GM21423 (cell line): ENCODE data around the gene GOLIM4.
"Not testable (repeated sequence)": the region's sequence is repeated elsewhere in the genome, so short reads cannot be mapped to it uniquely, and the experiment has no call there.

Experiments
- ATAC-seq: cut with Tn5 transposase; IDR thresholded peaks from one replicate; pipeline ENCODE4 v1.9.1; 2021; ENCODE audit warnings: mild to moderate bottlenecking, moderate library complexity; ENCODE audit not compliant: unreplicated experiment

GOLIM4 gene

DNA sequence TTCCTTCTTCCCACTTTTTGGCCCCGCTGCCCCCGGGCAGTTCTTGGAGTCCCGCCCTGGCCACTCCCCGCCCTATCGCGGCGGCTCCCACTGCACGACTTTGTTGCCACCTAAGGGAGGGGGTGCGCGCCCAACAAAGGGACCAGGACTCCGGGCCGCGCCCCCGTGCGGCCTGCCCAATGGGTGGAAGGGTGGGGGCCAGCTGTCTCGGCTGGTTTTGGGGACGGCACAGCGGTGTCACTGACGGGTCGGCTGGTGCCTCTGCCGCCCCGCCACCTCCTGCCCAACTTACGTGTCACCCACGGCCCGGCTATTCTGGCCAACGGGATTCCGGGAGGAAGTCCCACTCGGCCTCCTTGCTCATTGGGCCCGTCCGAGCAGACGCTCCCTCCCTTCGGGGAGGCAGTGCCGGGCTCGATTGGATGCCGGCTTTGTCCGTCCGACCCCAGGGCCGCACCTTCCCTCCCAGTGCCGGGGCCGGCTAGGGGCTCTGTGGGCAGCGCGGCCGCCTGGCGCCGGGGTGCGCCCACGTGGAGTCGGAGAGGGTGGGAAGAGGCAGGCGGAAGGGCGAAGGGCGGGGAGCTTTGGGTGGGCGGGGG lies at the start of gene GOLIM4:
Gene GOLIM4, minus strand, starts transcription at position 314 of the 599 bp plus-strand sequence. CDS start 639 bp downstream, outside the sequence.
- ATAC-seq, result peak; percentile 82

DNA sequence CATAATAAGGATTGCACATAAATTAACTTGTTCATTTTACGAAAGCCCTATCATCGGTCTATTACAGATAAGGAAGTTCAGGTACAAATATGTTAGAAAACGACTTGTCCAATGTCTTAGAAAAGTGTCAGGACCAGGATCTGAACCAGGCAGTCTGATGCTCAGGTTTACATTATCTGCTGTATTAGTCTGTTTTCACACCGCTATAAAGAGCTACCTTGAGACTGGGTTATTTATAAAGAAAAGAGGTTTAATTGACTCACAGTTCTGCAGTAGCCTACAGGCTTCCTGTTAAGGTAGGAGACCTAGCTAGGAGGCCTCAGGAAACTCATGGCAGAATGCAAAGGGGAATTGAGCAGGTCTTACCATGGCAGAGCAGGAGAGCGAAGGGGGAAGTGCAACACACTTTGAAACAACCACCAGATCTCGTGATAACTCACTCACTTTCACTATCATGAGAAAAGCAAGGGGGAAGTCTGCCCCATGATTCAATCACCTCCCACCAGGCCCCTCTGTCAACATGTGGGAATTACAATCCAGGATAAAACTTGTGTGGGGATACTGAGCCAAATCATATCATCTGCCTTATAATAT lies 45.8 kb upstream of the GOLIM4 start:
- peak; percentile 64 for ATAC-seq

DNA sequence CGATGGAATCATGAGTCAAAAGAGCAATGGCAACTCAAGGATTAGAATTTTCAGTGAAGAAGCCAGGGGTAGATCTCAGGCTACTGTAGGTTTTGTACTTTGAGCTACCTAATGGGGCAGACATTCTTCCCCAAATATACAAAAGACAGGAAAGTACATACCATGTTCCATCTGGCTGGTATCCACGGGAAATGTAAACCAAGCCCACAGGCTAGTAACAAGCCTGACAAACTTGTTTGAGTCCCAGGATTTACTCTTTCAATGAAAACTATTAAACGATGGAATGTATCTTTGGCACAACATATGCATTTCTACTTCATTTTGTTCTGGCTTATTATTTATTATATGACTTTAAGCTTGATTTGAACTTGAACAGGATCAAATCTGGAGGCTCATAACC lies 44.2 kb upstream of the GOLIM4 start:
- no peak for ATAC-seq

- no peak for ATAC-seq
Observed at GRCh38 chr3:168138421-168138820, 42.7 kb upstream of the GOLIM4 start.

DNA sequence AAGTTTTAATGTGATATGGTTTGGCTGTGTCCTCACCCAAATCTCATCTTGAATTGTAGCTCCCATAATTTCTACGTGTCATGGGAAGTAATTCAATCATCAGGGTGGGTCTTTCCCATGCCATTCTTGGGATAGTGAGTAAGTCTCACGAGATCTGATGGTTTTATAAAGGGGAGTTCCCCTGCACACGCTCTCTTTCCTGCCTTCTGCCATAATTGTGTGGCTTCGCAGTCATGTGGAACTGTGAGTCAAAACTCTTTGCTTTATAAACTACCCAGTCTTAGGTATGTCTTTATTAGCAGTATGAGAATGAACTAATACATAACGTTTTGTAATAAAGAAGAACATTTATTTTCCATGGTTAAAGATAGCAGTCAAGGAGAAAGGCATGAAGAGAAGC lies 39.2 kb upstream of the GOLIM4 start:
- no peak for ATAC-seq

- ATAC-seq, result not testable (repeated sequence)
Observed at GRCh38 chr3:168130250-168130649, 34.5 kb upstream of the GOLIM4 start.

DNA sequence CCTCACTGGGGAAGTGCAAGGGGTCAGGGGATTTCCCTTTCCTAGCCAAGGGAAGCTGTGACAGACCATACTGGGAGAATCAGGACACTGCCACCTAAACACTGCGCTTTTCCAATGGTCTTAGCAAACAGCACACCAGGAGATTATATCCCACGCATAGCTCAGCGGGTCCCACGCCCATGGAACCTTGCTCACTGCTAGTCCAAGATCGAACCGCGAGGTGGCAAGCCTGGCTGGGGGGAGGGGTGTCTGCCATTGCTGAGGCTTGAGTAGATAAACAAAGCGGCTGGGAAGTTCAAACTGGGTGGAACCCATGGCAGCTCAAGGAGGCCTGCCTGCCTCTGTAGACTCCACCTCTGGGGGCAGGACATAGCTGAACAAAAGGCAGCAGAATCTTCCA lies 32.7 kb upstream of the GOLIM4 start:
- ATAC-seq, result not testable (repeated sequence)

DNA sequence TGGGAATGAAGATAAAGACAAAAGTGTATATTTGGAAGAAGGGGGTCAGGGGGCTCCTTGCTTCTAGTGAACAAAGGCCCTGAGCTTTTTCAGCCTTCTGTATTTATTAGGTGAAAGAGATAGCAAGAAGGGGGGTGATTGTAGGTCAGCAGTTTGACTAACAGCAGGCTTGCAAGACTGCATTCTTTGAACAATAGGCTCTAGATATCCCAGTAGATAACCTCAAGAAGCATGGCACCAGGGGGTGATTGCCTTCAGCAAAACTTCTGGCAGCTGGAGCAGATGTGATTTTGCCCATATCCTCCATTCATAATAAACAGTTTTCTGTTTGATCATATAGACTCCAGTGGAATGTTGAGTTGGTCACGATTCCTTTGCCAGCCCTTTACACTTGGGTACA lies 31.7 kb upstream of the GOLIM4 start:
- ATAC-seq, result no peak

DNA sequence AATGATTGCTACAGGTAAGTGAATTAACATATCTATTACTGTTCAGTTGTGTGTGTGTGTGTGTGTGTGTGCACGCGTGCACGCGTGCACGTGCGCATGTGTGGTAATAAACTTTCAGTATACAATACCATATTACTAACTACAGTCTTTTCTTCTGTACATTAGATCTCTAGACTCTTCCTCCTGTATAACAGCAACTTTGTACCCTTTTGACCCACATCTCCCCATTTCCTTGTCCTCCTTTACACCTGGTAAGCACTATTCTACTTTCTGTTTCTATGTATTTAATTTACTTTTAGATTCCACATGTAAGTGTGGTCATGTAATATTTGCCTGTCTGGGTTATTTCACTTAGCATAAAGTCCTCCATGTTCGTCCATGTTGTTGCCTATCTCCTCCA lies 29.1 kb upstream of the GOLIM4 start:
- ATAC-seq, result no peak

DNA sequence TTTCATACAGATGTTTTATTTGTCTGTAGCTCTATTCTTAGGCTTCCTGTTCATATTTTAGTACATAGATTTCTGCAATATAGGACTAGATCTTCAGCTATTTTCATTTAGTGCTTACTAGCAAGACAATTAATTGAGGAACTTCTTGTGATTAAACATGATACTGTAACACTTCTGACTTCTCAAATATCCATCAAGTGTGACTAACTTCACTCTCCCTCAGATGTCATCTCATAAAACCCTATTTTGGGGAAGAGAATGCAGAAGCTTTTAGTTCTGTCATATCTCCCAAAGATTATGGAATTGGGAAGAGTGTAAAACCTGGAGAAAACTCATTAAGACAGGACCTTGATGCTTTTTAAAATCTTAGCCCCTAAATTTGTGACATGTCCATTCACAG lies 28.6 kb upstream of the GOLIM4 start:
- ATAC-seq, result no peak

GRCh38 chr3:168123201-168124176 lies 27.8 kb upstream of the GOLIM4 start:
- ATAC-seq, result no peak

GRCh38 chr3:168121184-168122017 lies 25.7 kb upstream of the GOLIM4 start:
- ATAC-seq, result no peak

- ATAC-seq, result no peak
Observed at GRCh38 chr3:168117853-168118313, 22.2 kb upstream of the GOLIM4 start.

- no peak for ATAC-seq
Observed at GRCh38 chr3:168117059-168117458, 21.3 kb upstream of the GOLIM4 start.

- ATAC-seq, result no peak
Observed at GRCh38 chr3:168116279-168116678, 20.6 kb upstream of the GOLIM4 start.

GRCh38 chr3:168113848-168114247 lies 18.1 kb upstream of the GOLIM4 start:
- ATAC-seq, result no peak

- ATAC-seq, result no peak
Observed at GRCh38 chr3:168112894-168113293, 17.2 kb upstream of the GOLIM4 start.

DNA sequence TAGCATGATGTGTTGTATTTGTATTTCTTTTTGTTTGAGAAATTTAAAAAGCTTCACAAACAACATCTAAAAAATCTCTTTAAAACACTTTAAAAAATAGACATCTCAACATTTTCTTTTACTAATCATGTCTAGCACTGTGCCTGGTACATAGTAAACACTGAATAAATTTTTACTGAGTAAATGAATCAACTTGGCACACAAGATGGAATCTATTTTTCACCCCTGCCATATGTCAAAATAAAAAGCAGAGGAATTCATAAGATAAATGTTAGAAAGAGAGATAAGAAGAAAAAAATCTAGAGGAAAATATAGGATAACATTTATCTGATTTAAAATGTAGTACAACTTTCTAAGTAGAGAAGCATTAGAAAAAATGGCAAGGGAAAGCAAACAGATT lies 8.6 kb upstream of the GOLIM4 start:
- ATAC-seq, result no peak

GRCh38 chr3:168102735-168103410 lies 7.1 kb upstream of the GOLIM4 start:
- ATAC-seq, result no peak

DNA sequence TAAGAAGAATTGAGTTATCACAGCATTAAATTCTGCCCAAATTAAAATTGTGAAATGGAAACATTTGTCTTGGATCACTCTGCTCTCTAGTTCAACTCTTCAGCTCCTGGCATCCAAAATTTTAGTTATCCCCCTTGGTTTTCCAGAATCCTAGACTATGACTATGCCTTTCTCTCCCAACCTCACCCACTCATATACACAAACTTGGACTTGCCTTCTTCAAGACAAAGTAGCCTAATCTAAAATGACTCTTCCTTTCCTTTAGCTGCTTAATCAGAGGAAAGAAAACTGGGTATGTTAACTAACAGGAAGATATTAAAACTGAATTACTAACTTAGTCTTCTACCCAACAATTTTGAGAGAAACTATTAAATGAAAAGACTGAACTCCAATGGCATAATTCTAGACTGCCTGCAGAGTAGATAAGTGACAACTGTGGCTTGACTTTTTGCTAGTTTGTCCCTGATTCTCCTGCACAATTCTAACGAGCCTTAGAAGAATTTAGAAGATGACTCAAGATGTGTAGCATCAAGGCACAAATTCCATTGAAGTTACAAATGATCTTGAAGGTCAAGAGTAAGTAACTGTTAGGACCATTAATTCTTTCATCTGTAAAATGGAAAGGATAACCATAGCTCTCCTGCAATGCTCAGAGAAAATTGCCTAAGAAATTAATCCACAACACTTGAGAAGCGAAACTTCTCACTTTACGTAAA lies 5.2 kb upstream of the GOLIM4 start:
- no peak for ATAC-seq
